Stimulated activated CD8-positive, alpha-beta memory T cell treated with anti-CD3 and anti-CD28 coated beads, Interleukin-12 subunit alpha, Interleukin-12 subunit beta, amount 100 ng/mL, for 4 hours (primary cell): ENCODE results near the gene NCOA3.
"Not testable (repeated sequence)": the region's sequence is repeated elsewhere in the genome, so short reads cannot be mapped to it uniquely, and the experiment has no call there.

Experiments
- DNase-seq: peaks from one replicate; pipeline ENCODE4 v3.0.0-alpha.2; 2020; ENCODE audit warnings: low read depth

NCOA3 gene

GRCh38 chr20:47501116-47501481 is 588 bp upstream of the NCOA3 start:
- no peak for DNase-seq

DNA sequence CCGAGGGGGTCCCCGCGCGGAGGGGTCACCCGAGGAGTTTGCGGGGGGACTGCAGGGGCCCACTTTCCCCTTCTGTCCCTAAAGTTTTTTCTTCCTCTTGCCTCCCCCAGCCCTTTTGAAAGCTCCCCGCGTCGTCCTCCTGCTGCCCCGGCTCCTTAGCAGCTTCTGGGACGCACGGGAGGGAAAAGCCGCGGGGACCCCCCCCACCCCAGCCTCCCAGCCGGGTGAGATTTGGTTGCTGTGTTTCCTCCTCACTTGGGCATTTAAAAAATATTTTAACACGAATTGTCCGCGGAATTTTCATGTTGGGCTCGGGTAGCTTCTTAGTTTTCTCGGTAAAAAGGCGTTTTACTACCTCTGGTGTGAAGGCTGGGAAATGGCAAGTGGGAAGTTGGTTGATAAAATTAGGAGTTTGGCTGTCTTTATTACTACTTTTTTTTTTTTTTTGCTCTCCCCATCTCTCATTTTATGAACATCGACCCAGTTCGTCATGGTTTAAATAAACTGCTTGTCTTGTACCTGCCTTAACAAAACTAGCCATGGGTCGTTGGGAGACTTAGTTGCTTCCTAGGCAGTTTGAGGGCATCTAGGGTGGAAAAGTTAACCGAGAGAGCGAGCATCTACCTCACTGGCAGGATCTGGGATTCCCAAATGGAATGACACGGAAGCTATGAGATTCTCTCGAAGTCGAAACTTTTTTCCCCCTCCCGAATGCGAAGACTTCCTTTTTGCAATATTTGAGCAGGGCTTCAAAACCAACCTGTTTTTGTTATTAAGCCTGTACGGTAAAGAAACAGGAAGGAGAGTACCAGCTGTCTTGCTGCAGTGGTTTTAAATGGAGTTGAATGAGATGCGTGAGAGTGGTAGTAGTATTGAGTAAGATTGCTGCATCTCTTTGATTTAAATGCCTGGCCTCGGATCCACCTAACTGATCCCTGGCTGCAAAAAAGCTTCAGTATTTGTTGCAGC is 868 bp downstream of the NCOA3 start:
- no peak for DNase-seq

DNA sequence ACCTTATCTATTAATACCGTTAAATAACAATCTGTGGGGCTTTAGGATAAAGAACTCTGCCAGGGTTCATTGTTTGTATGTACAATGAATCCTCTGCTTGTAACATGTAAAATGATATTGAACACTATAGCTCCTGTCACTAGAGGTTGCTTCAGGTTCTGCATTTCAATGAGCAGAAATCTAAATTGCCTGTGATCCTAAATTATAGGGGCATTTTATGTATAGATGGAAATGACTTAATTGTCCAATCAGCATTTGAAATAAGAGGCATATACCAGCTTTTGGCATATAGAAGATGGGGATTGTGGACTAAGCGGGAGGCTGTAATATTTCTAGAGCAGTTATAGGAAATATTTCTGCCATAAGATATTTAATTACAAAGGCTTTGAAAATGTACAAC is 2.0 kb downstream of the NCOA3 start:
- DNase-seq = no peak

DNA sequence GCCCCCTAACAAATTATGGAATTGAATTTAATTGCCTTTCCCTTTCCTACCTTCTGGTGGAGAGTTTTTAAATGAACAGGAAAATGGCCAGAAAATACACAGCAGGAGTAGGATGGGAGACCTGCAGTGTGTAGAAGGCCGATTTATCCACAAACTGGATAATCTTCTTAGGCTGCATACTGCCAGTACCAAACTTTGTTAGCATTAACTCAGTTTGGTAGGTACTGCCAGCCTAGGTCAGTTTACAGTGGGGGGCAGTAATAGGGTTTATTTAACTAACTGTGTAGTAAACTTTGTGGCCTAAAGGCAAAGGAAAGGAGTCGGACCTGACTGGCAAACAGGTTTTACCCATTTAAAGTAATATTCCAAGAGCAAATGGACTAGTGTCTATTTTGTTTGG is 4.6 kb downstream of the NCOA3 start:
- no peak for DNase-seq

GRCh38 chr20:47506850-47507249 is 5.2 kb downstream of the NCOA3 start:
- DNase-seq = no peak

- not testable (repeated sequence) for DNase-seq
Measured at GRCh38 chr20:47507275-47507981, 5.7 kb downstream of the NCOA3 start.

GRCh38 chr20:47508278-47508677 is 6.6 kb downstream of the NCOA3 start:
- DNase-seq = no peak

GRCh38 chr20:47509104-47509661 is 7.5 kb downstream of the NCOA3 start:
- DNase-seq = no peak

DNA sequence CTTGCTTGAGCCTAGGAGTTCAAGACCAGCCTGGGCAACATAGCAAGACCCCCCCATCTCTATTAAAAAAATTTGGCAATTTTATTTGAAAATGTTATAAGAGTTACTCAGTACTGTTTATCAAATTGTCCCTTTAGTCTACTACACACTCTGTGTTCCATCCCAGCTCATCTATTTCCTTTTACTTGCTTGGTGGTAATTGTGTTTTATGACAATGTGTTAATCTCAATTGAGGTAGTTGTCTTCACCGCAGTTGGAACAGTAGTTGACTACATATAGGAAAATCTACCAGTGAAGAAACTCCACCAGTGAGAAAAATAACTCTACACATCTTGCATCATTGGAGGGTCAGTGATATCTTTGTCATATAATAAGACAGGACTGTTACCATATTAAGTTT is 8.0 kb downstream of the NCOA3 start:
- DNase-seq = no peak

- DNase-seq = no peak
Measured at GRCh38 chr20:47515843-47516242, 14.2 kb downstream of the NCOA3 start.

GRCh38 chr20:47521059-47521808 is 19.5 kb downstream of the NCOA3 start:
- DNase-seq = no peak

GRCh38 chr20:47524015-47524784 is 22.5 kb downstream of the NCOA3 start:
- no peak for DNase-seq

GRCh38 chr20:47527004-47527800 is 25.5 kb downstream of the NCOA3 start:
- no peak for DNase-seq

GRCh38 chr20:47529840-47530239 is 28.2 kb downstream of the NCOA3 start:
- DNase-seq = no peak

DNA sequence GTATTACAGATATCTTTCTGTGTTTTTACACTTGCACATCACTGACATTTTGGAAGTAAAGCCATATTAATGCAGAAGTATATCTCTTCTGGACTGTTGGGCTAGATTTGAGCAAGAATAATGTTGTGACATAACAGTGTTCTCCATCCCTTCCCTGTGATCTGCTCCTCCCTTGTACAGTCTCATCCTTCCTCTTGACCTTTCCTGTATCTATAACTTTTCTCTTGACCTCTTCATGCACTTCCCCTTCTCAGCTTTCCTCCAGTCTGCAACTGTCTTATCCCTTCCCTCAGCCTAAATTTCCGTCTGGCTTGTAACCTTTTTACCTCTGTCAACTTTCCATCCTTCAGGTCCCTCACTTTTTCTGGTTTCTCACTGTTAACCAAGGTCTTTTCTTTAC is 29.8 kb downstream of the NCOA3 start:
- no peak for DNase-seq

DNA sequence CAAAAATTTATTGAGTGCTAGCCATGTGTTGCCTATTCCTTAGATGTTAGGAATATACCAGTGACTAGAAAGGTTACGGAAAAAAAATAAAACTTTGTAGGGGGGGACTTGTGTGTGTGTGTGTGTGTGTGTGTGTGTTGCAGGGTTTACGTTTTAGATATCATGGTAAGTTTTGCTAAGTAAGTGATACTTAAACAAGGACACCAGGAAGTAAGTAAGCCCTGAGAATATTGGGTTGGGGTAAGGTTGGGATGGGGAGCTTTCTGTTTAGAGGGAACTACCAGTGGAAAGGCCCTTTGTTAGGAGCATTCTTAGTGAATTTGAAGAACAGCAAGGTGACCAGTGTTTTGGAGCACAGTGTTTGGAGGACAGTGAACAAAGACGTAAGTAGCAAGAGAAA is 30.3 kb downstream of the NCOA3 start:
- no peak for DNase-seq

GRCh38 chr20:47533518-47534062 is 31.9 kb downstream of the NCOA3 start:
- DNase-seq = no peak

DNA sequence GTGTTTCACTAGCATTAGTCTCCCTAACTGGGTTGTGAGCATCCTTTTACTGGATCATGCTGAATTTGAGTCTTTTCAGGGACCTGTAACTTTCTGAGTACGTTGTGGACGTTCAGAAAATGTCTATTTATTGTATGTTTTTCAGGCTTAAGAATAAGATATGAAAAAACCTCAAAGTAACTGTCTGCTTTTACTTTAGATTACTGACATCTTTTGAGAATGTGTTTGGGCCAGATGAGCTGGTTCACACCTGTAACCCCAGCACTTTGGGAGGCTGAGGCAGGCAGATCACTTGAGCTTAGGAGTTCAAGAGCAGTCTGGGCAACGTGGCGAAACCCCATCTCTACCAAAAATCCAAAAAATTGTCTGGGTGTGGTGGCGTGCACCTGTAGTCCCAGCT is 32.7 kb downstream of the NCOA3 start:
- DNase-seq = no peak

GRCh38 chr20:47535088-47535487 is 33.4 kb downstream of the NCOA3 start:
- no peak for DNase-seq

GRCh38 chr20:47535994-47536393 is 34.3 kb downstream of the NCOA3 start:
- no peak for DNase-seq
